Glomerular visceral epithelial cell (primary cell): ENCODE data around the gene ZNF496.
"Not testable (repeated sequence)": the region's sequence is repeated elsewhere in the genome, so short reads cannot be mapped to it uniquely, and the experiment has no call there.

ENCODE experiments used
- DNase-seq: peaks from one replicate; pipeline ENCODE4 v3.0.0-alpha.2; 2016; ENCODE audit errors: extremely low spot score

ZNF496 gene

DNA sequence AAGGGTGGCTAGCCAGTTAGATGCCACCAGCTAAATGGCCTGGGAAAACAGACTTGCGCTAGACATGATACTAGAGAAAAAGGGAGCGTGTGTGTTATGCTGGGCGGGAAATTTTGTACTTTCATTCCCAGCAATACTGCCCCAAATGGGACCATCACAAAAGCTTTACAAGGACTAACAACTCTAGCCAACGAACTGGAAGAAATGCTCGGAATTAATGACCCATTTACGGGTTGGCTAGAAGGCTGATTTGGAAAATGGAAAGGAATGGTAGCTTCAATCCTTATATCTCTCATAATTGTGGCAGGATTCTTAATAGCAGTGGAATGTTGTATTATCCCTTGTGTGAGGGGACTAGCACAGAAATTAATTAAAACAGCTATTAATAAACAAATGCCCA is 27.9 kb upstream of the ZNF496 start:
- DNase-seq = no peak

DNA sequence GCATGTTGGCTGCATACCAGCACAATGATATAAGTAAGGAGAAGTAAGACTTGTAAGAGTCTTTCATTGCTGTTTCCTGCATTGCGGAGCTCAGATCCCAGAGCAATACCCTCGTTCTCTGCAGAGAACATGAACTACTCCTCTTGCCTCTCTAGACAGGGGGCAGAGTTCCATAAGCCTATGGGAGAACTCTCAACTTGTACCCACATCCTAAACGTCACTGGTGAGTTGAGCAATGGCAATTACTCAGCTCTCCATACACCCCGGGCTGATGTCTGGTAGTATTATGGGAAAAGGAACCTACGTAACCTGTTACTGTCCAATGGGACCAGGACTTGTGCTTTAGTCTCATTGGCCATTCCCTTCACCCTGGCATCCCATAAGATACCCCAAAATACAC is 27.3 kb upstream of the ZNF496 start:
- DNase-seq = no peak

DNA sequence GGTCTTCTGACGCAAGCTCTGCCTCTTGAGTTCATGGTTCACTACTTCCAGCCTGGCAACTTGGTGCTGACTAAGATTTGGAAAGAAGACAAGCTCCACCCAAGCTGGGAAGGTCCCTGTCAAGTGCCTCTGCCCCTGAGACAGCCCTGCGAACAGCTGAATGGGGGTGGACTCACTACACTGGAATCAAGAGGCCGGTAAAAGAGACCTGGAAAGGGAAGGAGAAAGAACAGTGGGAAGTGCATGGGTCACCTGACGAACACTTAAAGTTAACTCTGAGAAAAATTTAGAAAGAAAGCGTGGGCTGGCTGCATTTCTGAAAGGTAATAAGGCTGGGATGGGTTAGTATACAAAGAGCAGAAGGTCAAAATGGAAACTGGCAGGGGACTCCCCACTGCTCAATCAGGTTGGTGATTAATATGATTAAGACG is 26.1 kb upstream of the ZNF496 start:
- DNase-seq = peak; percentile 82

DNA sequence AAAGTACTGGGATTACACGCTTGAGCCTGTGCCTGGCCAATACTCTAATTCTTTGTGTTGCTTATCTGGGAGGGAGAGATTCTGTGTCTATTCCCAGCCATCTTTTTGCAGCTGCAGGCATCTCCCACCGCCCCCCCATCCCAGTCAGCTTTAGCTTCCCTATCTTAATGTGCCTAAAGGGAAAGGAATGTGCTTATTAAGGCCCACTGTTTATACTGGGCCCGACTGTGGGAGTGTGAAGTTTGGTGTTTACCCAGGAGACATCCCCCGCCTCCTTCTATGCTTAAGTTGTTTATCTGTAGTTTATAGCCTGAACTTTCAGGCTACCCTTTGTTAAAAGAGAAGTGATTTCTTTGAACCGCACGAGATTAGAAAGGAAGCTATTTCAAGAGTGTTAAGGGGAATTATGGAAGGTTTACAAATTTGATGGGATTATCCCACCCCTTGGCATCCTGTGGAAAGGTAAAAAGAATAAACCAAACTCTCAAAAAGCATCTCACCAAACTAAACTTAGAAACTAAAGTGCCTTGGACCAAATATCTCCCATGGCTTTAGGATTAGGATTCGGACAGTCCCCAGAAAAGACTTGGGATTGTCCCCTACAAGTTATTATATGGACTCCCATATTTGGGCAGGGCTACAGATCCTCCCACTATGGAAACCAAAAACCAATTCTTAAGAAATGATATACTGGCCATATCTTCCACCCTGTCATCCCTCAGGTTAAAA is 25.5 kb upstream of the ZNF496 start:
- DNase-seq = no peak

DNA sequence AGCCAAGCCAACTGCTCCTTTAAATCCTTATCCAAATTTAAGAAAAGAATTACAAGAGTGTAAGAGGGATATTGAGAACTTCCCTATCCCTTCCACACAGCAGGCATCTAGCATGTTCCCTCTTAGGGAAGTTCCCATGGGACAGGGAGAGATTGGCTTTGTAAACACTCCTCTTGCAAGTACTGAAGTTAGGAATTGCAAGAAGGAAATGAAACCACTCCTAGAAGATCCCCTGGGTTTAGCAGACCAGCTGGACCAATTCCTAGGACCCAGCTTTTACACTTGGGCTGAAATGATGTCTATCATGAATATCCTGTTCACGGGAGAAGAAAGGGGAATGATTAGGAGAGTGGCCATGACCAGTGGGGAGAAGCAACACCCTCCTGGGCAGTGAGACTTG is 23.5 kb upstream of the ZNF496 start:
- DNase-seq = not testable (repeated sequence)

DNA sequence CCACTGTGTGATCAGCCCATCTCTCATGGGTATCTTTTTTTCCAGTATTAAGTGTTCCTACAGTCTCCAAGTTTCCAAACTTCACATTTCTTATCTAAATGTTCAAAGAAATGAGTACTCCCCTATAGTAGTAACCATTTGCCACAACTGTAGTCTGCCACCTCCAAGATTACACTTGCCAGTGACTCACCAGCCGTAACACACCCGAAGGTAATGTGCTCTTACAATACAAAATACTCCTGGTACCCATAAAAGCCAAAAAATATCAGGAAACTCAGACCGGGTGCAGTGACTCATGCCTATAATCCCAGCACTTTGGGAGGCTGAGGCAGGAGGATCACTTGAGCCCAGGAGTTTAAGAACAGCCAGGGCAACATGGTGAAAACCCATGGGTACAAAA is 20.5 kb upstream of the ZNF496 start:
- DNase-seq = no peak

DNA sequence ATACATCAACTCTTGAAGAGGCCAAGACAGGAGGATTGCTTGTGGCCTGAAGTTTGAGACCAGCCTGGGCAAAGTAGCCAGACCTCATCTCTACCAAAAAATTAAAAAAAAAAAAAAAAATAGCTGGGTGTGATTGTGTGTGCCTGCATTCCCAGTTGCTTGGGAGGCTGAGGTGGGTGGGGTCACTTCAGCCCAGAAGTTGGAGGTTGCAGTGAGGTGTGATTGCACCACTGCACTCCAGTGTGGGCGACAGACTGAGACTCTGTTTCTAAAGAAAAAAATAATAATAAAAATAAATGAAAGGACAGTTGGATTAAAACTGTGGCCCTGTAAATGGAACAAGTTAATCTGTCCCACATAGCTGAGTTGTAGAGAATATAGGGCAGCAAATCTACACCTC is 18.9 kb upstream of the ZNF496 start:
- DNase-seq = no peak

DNA sequence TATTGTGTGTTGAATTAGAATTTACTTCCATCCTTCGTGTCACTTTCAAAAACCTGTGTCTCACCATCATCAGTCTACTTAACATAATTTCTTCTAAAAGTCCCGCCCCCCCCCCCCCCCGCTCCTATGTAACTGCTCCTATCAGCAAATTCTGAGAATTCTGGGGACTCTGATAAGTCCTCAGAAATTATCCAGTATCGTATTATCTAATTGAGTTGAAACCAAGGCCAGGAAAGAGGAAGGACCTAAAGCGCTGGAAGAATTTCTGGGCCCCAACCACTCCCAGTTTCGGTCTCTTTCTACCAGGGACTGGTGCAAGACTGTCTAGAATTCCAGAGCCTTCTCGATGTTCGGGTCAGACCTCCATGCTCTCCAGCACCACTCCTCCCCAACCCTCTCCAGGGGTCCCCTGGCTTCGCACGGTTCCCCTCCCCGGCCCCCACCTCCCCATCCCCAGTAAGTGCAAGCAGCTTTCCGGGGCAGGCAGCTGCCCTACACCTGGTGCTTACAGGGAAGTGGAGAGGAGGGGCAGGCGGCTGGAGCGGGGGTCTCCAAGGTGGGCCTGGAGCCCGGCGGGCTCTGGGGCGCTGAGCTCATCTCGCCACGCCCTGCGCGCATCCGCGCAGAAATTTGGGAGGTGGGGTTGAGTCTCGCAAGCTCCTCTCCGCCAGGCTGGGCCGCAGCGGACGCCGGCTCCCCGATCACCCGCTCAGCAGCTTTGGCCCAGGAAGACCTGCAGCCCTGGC is 16.0 kb upstream of the ZNF496 start:
- DNase-seq = no peak

DNA sequence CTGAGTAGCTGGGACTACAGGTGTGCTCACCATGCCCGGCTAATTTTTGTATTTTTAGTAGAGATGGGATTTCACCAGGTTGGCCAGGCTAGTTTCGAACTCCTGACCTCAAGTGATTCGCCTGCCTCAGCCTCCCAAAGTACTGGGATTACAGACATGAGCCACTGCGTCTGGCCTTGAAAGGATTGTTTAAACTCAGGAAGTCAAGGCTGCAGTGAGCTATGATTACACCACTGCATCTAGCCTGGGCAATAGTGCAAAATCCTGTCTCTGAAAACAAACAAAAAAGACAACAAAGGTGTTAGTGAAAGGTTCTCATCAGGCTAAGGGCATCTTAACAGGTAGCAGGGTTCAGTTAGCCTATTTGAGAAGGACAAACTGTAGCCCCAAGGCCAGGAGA is 14.2 kb upstream of the ZNF496 start:
- no peak for DNase-seq

DNA sequence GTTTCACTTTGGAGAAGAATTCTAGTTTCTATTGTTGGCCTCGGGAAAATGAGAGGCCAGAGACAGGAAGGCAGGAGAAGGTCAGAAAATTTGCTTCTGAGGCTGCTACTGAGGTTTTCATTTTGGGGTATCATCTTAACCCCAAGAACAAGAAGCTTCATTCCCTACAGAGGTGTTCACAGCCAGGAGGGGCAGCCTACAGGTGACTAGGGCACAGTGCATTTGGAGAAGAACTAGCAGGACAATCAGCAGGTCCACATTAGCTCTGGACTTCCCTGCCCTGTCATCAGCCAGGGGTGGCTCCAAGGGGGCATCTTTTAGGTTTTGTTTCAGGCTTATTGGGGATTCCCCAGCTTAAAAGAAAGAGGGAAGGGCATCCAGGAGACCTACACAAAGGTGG is 12.1 kb upstream of the ZNF496 start:
- DNase-seq = no peak

DNA sequence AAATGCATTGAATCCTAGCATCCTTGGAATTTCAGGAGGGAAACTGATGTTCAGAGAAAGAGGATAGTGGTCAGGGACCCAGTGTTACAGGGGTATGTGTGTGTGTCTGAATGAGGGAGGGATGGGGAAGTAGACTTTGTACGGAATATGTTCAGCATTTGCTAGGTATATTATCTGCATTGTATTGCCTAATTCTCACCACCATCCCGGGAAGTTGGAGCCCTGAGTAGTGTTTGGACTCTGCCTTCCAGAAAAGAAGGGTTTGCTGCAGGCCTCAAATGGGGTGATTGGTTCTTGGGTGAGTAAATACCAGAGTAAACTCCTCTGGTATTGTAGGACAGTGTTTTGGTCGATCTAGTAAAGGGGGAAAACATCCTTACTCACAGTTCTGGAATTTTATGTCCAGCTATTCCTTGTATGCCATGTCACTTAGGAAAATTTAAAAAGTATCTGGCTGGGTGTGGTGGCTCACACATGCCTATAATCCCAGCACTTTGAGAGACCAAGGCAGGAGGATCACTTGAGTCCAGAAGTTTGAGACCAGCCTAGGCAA is 7.1 kb upstream of the ZNF496 start:
- no peak for DNase-seq

DNA sequence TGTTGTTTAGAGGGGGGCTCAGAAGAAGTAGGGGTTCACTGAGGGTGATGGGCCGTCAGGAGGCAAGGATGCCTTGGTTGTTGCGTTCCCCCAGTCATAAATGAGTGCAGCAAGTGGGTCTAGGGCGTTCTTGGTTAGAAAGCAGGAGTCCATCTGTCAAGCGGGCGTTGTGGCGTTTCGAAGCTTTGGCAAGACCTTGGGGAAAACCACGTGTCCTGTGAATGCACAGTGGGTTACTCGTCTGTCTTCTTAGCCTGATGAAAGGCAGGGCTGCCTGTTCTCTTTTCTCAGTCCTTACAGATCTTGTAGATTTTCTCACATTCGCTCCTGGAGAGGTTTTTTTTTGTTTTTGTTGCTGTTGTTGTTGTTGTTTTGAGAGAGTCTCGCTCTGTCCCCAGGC is 6.3 kb upstream of the ZNF496 start:
- no peak for DNase-seq

DNA sequence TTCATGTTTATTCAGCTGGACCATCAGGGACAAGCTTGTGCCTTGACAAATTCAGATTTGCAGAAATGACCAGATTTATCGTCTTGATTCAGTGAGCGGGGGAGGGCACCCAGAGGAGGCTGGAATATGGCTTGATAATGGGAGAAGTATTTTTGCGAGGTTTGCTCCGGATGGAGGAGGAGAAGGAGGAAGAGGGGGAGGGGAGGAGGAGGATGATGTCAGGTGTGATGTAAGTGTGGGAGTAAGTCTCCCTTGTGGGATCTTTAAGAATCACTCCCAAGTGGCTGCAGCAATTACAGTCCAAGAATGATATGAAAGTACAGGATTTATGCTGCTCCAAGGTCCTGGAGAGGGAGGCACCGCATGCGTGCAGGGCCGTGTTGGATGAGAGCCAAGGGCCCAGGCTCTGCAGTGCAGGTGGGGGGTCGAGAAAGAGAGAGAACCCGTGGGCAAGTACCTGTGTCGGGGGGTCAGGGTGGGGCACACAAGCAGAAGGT is 5.6 kb upstream of the ZNF496 start:
- DNase-seq = no peak

DNA sequence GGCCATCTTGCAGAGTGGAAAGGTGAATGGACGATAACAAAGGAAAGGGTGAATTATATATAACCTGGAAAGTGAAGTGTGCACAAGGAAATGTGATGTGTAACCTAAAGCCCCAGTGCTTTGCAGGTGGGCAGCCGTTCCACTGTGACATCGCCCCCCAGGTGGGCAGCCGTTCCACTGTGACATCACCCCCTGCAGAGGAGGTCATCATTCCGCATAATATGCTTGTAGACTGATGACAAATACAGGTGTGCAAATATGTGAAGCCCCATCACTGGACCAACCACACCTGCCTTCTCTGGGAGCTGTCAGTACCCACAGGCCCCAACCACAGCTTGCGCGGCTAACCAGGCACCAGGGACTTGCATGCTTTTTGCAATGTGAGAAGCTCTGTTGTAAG is 4.7 kb upstream of the ZNF496 start:
- no peak for DNase-seq

DNA sequence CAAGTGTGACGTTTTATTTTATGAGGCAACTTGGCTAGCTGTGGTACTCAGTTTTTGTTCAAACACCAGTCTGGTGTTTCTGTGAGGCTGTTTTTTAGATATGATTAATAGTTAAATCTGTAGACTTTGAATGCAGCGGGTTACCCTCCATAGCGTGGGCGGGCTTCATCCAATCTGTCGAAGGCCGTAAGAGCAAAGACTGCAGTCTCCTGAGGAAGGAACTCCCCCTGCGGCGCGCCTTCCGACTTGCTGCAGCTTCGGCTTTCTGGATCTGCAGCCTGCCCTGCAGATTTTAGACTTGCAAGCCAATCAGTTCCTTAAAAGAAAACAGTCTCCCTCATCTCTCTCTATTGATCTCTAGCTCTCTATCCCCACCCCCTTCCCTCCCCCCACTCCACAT is 4.2 kb upstream of the ZNF496 start:
- DNase-seq = no peak

DNA sequence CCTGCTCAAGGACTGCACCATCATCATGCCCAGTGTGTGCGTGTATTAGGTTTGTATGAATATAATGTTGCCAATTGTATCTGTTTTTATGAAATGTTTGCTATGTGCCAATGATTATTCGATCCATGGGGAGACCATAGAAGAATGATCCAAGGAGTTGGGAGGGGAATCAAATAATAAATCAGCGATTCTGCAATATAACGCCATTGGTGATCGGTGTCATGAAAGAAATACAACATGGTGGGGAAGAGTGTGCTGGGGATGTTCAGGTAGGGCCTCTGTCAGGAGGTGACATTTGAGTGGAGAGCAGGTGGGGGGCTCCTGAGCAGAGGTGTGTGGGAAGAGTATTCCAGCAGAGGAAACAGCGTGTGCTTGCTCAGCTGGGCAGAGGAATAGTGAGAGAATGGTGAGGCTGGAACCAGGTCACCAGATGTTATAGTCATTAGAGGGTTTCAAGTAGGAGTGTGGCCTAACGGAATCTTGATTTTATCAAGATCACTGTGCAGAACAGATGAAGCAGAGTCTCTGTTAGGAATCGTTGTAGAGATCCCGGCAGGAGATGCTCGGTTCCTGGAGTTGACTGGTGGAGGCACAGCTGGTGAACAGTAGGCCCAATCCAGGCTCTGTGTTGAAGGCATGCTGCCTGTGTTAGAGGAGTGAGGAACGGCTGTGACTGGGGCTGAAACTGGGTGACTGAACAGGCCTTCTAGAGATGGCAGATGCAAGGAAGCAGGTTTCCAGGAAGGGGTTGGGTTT is 2.9 kb upstream of the ZNF496 start:
- no peak for DNase-seq

DNA sequence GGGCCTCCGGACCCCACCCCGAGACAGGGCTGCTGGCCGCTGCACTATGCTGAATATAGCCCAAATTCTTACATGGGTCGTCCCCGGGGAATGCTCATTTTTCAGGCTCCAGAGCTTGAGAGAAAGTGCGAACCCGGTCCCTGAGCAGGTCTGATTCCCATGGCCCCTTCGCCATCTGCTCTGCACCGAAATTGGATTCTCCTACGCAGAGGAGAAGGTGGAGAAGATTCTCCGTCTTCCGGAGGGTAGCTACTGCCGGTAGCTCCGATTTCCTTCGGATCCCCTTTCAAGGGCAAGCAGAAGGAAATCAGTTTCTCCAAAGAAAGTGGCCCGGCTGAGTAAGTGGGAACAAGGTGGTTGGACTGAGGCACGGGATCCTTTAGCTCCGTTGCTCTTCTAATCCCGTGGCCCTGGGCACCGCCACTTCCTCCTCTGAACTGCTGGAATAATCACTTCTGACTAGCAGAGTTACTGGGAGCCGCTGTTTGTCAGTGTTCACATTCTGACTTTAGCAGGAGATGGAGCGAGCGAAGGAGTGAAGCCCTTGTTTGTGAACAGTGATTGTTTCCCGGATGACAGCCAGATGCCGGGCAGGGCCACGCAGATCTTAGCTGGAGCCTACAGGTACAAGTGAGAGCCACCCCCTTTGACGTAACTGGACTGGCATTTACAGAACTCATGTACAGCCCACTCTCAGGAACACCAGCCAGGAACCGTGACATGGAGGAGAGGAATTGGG is 1.1 kb upstream of the ZNF496 start:
- DNase-seq = peak; percentile 23

DNA sequence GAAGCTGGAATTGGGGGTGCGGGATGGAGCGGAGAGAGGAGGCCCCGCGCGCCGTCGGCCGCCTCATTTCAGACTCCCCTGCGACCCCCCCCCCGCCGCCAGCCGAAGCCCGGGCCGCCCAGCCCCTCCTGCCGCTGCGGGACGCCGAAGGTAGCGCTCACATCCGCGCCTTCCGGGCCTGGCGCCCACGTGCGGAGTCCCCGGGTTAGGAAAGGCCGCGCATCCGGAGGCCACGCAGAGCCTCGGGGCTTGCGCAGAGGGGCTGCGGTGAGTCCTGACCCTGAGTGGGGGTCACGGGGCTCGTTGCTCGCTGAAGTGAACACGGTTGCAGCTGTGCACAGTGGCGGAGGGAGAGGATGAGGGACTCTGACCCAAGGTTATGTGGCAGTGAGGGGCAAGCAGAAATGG is 552 bp upstream of the ZNF496 start:
- peak; percentile 43 for DNase-seq

DNA sequence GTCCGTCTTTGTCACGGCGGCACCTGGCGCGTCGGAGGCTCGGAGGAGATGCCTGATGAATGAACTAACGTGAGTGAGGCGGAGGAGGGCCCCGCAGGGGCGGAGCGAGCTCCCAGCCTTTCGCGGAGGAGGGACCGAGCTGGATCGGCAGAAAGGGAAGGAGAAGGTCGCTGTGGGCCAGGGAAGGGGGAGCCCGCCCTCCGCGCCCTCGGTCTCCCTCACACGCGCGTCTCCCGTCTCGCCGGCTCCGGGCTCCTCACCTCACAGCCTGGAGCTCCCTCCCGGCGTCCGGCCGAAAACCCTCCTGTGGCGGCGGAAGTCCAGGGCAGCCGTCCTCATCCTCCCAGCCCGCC is 519 bp downstream of the ZNF496 start:
- DNase-seq = peak; percentile 81

DNA sequence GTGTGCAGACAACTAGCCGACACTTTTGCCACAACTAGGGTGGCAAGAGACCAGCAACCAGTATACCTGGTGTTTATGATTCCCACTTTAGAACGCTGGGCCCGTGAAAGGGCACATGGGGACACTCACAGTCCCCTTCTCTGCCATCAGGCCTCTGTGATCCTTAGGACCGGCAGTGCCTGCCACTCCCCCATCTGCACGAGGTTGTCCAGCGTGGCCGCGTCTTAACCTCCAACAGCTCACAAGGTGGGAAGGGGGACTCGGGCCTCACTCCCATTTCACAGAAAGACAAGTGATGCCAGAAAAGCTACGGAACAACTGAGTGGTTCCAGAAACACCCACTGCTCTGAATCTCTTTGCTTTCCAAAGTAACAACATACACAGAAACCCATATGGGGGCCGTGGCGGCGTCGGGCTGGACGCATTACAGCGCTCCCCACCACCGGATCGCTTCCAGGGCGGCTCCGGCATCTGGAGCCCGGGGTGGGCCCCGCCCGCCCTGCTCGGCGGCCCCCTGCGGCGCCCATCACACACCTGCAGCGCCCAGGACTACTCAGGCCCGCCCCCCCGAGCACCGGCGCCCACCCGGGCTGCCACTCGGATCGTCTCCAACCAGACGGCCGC is 1.0 kb downstream of the ZNF496 start:
- no peak for DNase-seq

DNA sequence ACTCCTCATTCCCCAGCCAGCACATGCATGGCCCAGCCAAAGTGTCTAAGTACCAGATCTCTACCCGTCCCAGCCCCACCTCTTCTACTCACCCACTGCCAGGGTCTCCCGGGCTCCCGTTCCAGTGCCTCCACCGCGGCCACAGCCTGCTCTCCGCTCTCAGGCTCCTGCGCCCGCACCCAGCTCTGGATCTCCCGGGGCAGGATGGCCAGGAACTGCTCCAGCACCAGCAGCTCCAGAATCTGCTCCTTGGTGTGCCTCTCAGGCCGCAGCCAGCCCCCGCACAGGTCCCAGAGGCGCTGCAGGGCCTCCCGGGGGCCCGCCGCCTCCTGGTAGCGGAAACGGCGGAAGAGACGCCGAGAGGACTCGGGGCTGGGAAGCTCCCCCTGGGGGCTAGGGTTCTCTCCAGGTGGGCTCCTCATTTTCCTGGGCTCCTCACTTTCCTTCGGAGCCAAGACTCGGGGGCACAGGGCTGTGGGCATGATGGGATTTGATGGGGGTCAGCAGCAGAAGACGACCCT is 2.5 kb downstream of the ZNF496 start:
- DNase-seq = no peak
